Measurements from ENCODE around the gene DEGS2.
A peak's percentile ranks its signal among the peaks of the same experiment; 100 is the strongest.

Gene DEGS2

GRCh38 chr14:100150932-100151587, 8.4 kb downstream of the DEGS2 start:
- no peak overlapping the region for H3K4me3 ChIP-seq (ENCODE audit: low read depth, low read length)
- TF ChIP-seq CTCF (IDR thresholded peaks at IDR 0.05; ENCODE audit: borderline replicate concordance, insufficient read depth, low read depth, low read length): no peak

GRCh38 chr14:100149851-100150611, 9.4 kb downstream of the DEGS2 start:
- no peak for TF ChIP-seq CTCF (IDR thresholded peaks at IDR 0.05; ENCODE audit: borderline replicate concordance, insufficient read depth, low read depth, low read length)
- H3K4me3 ChIP-seq (ENCODE audit: low read depth, low read length): no peak overlapping the region

- no peak for TF ChIP-seq CTCF (IDR thresholded peaks at IDR 0.05; ENCODE audit: borderline replicate concordance, insufficient read depth, low read depth, low read length)
- H3K4me3 ChIP-seq (ENCODE audit: low read depth, low read length): no peak overlapping the region
These were observed 10.4 kb downstream of the DEGS2 start for GRCh38 chr14:100148837-100149731.

- H3K4me3 ChIP-seq (ENCODE audit: low read depth, low read length): no peak overlapping the region
- TF ChIP-seq CTCF (IDR thresholded peaks at IDR 0.05; ENCODE audit: borderline replicate concordance, insufficient read depth, low read depth, low read length): no peak
These were observed 11.6 kb downstream of the DEGS2 start for GRCh38 chr14:100147691-100148464.

- no peak for TF ChIP-seq CTCF (IDR thresholded peaks at IDR 0.05; ENCODE audit: borderline replicate concordance, insufficient read depth, low read depth, low read length)
- H3K4me3 ChIP-seq (ENCODE audit: low read depth, low read length): no peak overlapping the region
These were observed 12.2 kb downstream of the DEGS2 start for GRCh38 chr14:100147181-100147631.

- H3K4me3 ChIP-seq (ENCODE audit: low read depth, low read length): no peak overlapping the region
- 0 out of 2 replicates have a peak, but pooled peaks have one; percentile 8 for TF ChIP-seq CTCF (IDR thresholded peaks at IDR 0.05; ENCODE audit: borderline replicate concordance, insufficient read depth, low read depth, low read length)
These were observed 12.8 kb downstream of the DEGS2 start for GRCh38 chr14:100146531-100147091.

All from GM12875 (cell line).